Upper lobe of left lung (tissue), 6 donors: Measurements from ENCODE around the gene FBRSL1. TPM values are rescaled to one million over a fixed set of nuclear protein-coding genes. Genes with fewer than 3 reads are reported as not detected.
A peak's percentile ranks its signal among the peaks of the same experiment; 100 is the strongest.

Experiments used
- ATAC-seq, 2 donors: fragments of 200-7000 bp; cut with Tn5 transposase; one replicate each; pipeline ENCODE4 v1.9.1; 2022; ENCODE audit warnings: mild to moderate bottlenecking in 2 of 2, moderate library complexity in 2 of 2; ENCODE audit not compliant: low FRiP score in 2 of 2
- DNase-seq, 2 donors: peaks; one replicate each; pipeline ENCODE4 v3.0.0-alpha.2; 2019 to 2020
- H3K27ac ChIP-seq, 4 donors: fragments of 200-600 bp; sonication (generic); one replicate each; pipeline ENCODE4 v1.5.1; 2016 to 2019
- H3K27me3 ChIP-seq, 4 donors: fragments of 200-600 bp; sonication (generic); one replicate each; pipeline ENCODE4 v1.5.1; 2017 to 2019
- H3K36me3 ChIP-seq, 4 donors: fragments of 200-600 bp; sonication (generic); one replicate each; pipeline ENCODE4 v1.5.1; 2016 to 2019
- H3K4me1 ChIP-seq, 4 donors: fragments of 200-600 bp; sonication (generic); one replicate each; pipeline ENCODE4 v1.5.1; 2018 to 2019
- H3K4me3 ChIP-seq, 4 donors: fragments of 200-600 bp; sonication (generic); one replicate each; pipeline ENCODE4 v1.5.1; 2017 to 2019; ENCODE audit warnings: mild to moderate bottlenecking in 2 of 4, moderate library complexity in 1 of 4
- H3K9me3 ChIP-seq, 4 donors: fragments of 200-600 bp; sonication (generic); one replicate each; pipeline ENCODE4 v1.5.1; 2018 to 2019
- EP300 ChIP-seq, 4 donors: sonication (generic); formaldehyde crosslinking; IDR thresholded peaks; one replicate each; pipeline ENCODE4 v1.5.1; 2017; ENCODE audit warnings: antibody characterized with exemption in 4 of 4, control low read depth in 2 of 4
- POLR2A ChIP-seq, 4 donors: fragments of 450-650 bp; IDR thresholded peaks; one replicate each; pipeline ENCODE4 v1.5.1; 2016 to 2017; ENCODE audit warnings: antibody characterized with exemption in 4 of 4, mild to moderate bottlenecking in 2 of 4
- POLR2AphosphoS5 ChIP-seq, 2 donors: sonication (generic); formaldehyde crosslinking; IDR thresholded peaks; one replicate each; pipeline ENCODE4 v1.5.1; 2017; ENCODE audit warnings: antibody characterized with exemption in 2 of 2
- WGBS, 2 donors: methylation state at CpG; one replicate each; pipeline ENCODE4 v1.1.5; 2017 to 2018; 5-methylcytosine and 5-hydroxymethylcytosine counted together
- total RNA-seq, 6 donors: library from RNA; depleted of rRNA in 4 of 6; stranded (reverse); fragments of >200 nt in 4 of 6; gene quantifications; one replicate each; pipeline versions ENCODE4 v1.1.0 to v1.2.1, GENCODE V29; 2016 to 2021
- TF ChIP-seq, protein P1 (sequence below), 6 experiments: fragments of 450-650 bp in 4 of 6; fragments of 200-600 bp in 2 of 6; sonication (generic) in 2 of 6; IDR thresholded peaks; one replicate each; pipeline ENCODE4 v1.5.1; 2016 to 2019; ENCODE audit warnings: antibody characterized with exemption in 6 of 6
- donor health status: DM: no; HTN: no; CAD: no; lungs with moderate emphysema.
- donor health status: DM: no; HTN: yes; CAD: no; lungs with severe emphysema.

Gene FBRSL1
- total RNA-seq, 6 donors from 2014 or later, result 16.0 to 53.0 (median 44.1) TPM

DNA sequence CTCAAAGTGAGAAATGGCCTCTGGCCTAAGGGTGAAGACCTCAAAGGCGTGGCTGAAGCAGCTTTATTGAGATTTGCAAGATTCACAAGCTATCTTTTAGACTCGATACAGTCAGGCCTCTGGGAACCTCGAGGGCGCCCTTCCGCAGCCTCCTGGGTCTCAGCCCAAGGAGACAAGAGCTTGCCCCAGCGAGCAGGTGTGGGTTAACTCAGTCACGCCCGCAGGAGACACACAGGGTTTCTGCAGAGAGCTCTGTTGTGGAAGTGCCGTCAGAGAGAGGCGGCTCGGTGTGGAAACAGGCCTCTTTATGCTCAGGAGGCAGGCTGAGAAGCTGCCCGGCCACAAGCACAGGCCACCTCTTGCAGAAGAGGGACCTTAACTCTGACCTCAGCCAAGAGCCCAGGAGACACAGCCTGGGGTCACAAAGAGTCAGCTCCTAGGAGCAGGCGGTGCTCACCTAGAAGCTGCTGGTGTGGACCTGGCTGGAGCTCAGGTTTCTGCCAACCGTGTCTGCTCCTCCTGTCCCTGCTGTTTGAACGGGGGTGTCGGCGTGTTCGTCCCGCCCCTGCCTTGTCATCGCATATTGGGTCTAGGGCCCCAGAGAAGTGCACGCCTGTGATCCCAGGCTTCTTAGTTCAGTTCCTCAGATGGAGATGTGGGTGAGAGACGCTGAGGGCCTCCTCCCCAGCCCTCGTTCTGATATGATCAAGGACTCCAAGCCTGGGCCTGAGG, 42.1 kb upstream of the FBRSL1 start:
- no peaks in the 10 kb centered on the region for H3K36me3 ChIP-seq
- WGBS, 2 donors, result 83 to 94% methylated on average over 11 to 23 of the region's 23 CpGs
- no peak for DNase-seq

DNA sequence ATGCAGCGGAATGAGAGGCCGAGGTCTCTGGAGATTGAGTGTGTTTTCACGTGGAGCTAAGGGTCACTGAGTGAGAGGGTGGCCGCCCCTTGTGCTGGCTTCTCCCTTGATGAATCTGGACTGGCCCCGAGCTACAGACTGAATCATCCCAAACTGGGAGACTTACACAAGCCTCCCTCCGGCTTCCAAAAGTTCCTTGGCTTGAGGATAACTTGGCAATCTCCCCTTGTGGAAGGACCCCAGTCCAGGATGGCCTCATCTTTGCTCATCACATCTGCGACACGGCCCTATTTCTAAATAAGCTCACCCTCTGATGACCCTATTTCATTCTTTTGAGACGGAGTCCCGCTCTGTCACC, 41.5 kb upstream of the FBRSL1 start:
- TF ChIP-seq, protein P1, sequence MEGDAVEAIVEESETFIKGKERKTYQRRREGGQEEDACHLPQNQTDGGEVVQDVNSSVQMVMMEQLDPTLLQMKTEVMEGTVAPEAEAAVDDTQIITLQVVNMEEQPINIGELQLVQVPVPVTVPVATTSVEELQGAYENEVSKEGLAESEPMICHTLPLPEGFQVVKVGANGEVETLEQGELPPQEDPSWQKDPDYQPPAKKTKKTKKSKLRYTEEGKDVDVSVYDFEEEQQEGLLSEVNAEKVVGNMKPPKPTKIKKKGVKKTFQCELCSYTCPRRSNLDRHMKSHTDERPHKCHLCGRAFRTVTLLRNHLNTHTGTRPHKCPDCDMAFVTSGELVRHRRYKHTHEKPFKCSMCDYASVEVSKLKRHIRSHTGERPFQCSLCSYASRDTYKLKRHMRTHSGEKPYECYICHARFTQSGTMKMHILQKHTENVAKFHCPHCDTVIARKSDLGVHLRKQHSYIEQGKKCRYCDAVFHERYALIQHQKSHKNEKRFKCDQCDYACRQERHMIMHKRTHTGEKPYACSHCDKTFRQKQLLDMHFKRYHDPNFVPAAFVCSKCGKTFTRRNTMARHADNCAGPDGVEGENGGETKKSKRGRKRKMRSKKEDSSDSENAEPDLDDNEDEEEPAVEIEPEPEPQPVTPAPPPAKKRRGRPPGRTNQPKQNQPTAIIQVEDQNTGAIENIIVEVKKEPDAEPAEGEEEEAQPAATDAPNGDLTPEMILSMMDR (IDR thresholded peaks at IDR 0.05), result no peak
- TF ChIP-seq EP300 (IDR thresholded peaks at IDR 0.05) (no peak), POLR2AphosphoS5 (IDR thresholded peaks at IDR 0.05) (no peak), POLR2A (IDR thresholded peaks at IDR 0.05) (no peak)
- H3K4me1 ChIP-seq, result peaks cover 0 to 12% (median 3%) of the 10 kb centered on the region in 4 donors
- ATAC-seq (peak in 1 of 2 donors; percentile 49), DNase-seq (no peak)
- no peaks in the 10 kb centered on the region for H3K36me3 ChIP-seq
- H3K9me3 ChIP-seq, result no peaks in the 10 kb centered on the region
- H3K27ac ChIP-seq, result no peak overlapping the region
- H3K4me3 ChIP-seq, result no peak overlapping the region
- H3K27me3 ChIP-seq, result no peaks in the 10 kb centered on the region
- WGBS, 2 donors, result 78 to 92% methylated on average over 10 of the region's 10 CpGs

More for the DNA sequence above, 42.1 kb upstream of the FBRSL1 start:
- Histone ChIP-seq H3K9me3 (no peaks in the 10 kb centered on the region), H3K4me3 (no peak overlapping the region), H3K27me3 (no peaks in the 10 kb centered on the region), H3K27ac (no peak overlapping the region), H3K4me1 (peaks cover 0 to 12% (median 3%) of the 10 kb centered on the region in 4 donors)
- ATAC-seq, result no peak
- TF ChIP-seq POLR2AphosphoS5 (IDR thresholded peaks at IDR 0.05) (no peak), POLR2A (IDR thresholded peaks at IDR 0.05) (no peak)
- TF ChIP-seq, protein P1 (IDR thresholded peaks at IDR 0.05), result no peak

DNA sequence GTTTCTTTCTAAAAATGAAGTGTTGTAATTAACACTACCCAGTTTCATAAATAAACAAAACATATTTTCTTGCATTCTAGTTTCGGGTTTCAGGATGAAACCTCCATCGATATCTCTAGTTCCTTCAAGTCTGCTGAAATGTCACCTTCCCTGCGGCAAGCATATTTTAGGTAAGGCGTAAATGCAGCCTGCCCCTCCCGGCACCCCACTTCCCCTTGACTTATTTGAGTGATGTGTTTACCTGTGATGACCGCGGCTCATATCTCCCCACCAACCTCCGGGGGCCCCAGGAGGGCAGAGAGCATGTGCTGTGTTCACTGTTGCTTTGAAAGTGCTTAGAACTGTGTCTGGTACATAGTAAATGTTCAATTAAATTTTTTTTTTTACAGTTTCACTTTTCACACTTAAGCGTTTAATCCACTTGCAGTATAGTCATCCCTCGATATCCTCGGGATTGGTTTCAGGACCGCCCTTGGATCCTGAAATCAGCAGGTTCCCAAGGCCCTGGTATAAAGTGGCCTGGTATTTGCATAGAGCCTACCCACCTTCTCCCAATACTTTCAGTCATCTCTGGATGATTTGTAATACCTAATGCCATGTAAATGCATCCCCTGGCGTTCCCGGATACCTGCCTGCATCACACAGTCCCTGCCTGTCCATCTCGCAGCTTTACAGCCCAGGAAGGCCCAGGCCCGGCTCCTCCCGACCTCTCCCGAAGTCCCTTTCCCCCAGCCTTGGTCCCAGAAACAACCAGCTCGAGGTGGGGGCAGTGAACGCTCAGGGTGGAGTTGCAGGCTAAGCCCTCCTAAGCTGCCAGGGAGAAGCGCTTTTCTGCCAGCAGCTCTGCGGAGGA, 40.2 kb upstream of the FBRSL1 start:
- no peak for ATAC-seq
- H3K4me3 ChIP-seq, result no peak overlapping the region
- TF ChIP-seq, protein P1 (IDR thresholded peaks at IDR 0.05), result no peak
- TF ChIP-seq POLR2AphosphoS5 (IDR thresholded peaks at IDR 0.05), result no peak
- TF ChIP-seq EP300 (IDR thresholded peaks at IDR 0.05), result no peak
- TF ChIP-seq POLR2A (IDR thresholded peaks at IDR 0.05), result no peak
- no peaks in the 10 kb centered on the region for H3K27me3 ChIP-seq
- H3K36me3 ChIP-seq, result no peaks in the 10 kb centered on the region
- 68 to 75% methylated on average over 20 to 22 of the region's 22 CpGs for WGBS, 2 donors
- H3K9me3 ChIP-seq, result no peaks in the 10 kb centered on the region
- no peak overlapping the region for H3K27ac ChIP-seq
- no peak for DNase-seq
- peaks cover 0 to 12% (median 3%) of the 10 kb centered on the region in 4 donors for H3K4me1 ChIP-seq

DNA sequence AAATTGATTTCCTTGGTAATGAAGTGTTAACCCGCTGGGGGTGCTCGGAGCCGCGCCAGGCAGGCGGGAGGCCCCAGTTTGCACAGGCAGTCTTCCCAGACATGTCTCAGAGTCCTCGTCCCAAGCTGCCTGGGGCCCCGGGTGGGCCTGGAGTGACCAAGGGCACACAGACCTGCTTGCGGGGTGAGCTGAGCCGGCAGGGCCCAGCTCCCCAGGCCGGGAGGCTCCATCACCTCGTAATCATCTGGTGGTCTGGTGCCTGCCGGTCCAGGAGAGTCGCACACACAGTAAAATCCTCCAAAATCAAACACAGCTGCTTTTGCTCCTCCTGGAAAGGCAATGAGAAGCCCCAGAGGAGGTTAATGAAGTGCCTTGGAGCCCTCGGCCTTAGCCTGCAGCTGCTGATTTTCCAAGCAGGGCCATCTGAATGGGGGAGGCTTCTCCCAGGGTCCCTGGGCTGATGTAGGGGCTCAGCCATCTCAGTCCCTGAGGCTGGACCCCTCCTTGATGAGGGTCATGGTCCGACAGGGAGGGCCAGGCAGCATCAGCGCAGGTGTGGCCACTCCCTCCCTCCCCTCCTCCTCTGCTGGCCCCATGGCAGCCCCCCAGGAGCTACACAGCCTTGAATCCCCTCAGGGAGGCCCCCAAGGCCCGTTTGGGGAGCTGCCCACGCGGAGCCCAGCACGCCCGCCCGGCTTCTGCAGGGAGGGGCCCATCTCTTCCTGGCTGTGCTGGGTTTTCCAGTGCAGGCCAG, 39.4 kb upstream of the FBRSL1 start:
- no peaks in the 10 kb centered on the region for H3K9me3 ChIP-seq
- DNase-seq (no peak), ATAC-seq (peak in 1 of 2 donors; percentile 1)
- TF ChIP-seq POLR2AphosphoS5 (IDR thresholded peaks at IDR 0.05) (no peak), POLR2A (IDR thresholded peaks at IDR 0.05) (no peak), EP300 (IDR thresholded peaks at IDR 0.05) (no peak)
- TF ChIP-seq, protein P1 (IDR thresholded peaks at IDR 0.05), result no peak
- H3K4me3 ChIP-seq, result no peak overlapping the region
- WGBS, 2 donors, result 53 to 61% methylated on average over 9 to 15 of the region's 22 CpGs
- no peaks in the 10 kb centered on the region for H3K27me3 ChIP-seq
- H3K36me3 ChIP-seq, result no peaks in the 10 kb centered on the region
- H3K4me1 ChIP-seq, result peaks cover 0 to 11% (median 3%) of the 10 kb centered on the region in 4 donors
- H3K27ac ChIP-seq, result no peak overlapping the region
